Esophagus muscularis mucosa (tissue), 4 donors: Measurements from ENCODE around the gene TMCC3.

Source experiments
- CTCF ChIP-seq, 3 experiments: fragments of 200-600 bp in 2 of 3; fragments of 450-650 bp in 1 of 3; sonication (generic) in 2 of 3; IDR thresholded peaks; one replicate each; pipeline ENCODE4 v1.5.1; 2017 to 2019; ENCODE audit warnings: antibody characterized with exemption in 3 of 3, mild to moderate bottlenecking in 2 of 3, moderate library complexity in 1 of 3
- EP300 ChIP-seq: sonication (generic); formaldehyde crosslinking; IDR thresholded peaks from one replicate; pipeline ENCODE4 v1.6.1; 2017; ENCODE audit warnings: antibody characterized with exemption
- POLR2A ChIP-seq: fragments of 450-650 bp; IDR thresholded peaks from one replicate; pipeline ENCODE4 v1.6.1; 2017; ENCODE audit warnings: antibody characterized with exemption, moderate library complexity, mild to moderate bottlenecking, low read depth
- POLR2AphosphoS5 ChIP-seq, 2 donors: sonication (generic); formaldehyde crosslinking; IDR thresholded peaks; one replicate each; pipeline ENCODE4 v1.6.1; 2017; ENCODE audit warnings: antibody characterized with exemption in 2 of 2

GRCh38 chr12:94571556-94571955 lies 78.8 kb downstream of the TMCC3 start:
- TF ChIP-seq EP300: no peak
- no peak for TF ChIP-seq CTCF (IDR thresholded peaks at IDR 0.05)
- no peak for TF ChIP-seq POLR2AphosphoS5 (IDR thresholded peaks at IDR 0.05)
- no peak for TF ChIP-seq POLR2A
